ENCODE results near the gene JAML.

GRCh38 chr11:118176778-118177134, 48.1 kb downstream of the JAML start:
- TF ChIP-seq POLR2A (IDR thresholded peaks at IDR 0.05) (no peak), POLR2AphosphoS5 (IDR thresholded peaks at IDR 0.05; ENCODE audit: insufficient read depth in 1 of 2, low read depth in 1 of 2) (no peak)

All from vagina (tissue), 2 donors.